GM18870 (cell line): ENCODE data around the gene PCP4L1.
"Not testable (repeated sequence)": the region's sequence is repeated elsewhere in the genome, so short reads cannot be mapped to it uniquely, and the experiment has no call there.

Source experiments
- ATAC-seq: cut with Tn5 transposase; IDR thresholded peaks from one replicate; pipeline ENCODE4 v1.9.1; 2021; ENCODE audit warnings: moderate library complexity; ENCODE audit not compliant: unreplicated experiment

Gene PCP4L1

GRCh38 chr1:161313554-161314200 is 55.1 kb downstream of the PCP4L1 start:
- no peak for ATAC-seq

GRCh38 chr1:161314201-161314981 is 55.8 kb downstream of the PCP4L1 start, which contains the start of gene SDHC:
Gene SDHC, plus strand, starts transcription at chr1:161314381. Its CDS starts 25 bp downstream, at chr1:161314406.
- ATAC-seq: peak; percentile 83

GRCh38 chr1:161315841-161316674 is 57.5 kb downstream of the PCP4L1 start:
- ATAC-seq: not testable (repeated sequence)

- ATAC-seq: no peak
Measured at GRCh38 chr1:161324020-161324419, 65.5 kb downstream of the PCP4L1 start.

- no peak for ATAC-seq
Measured at GRCh38 chr1:161330346-161330745, 71.8 kb downstream of the PCP4L1 start.

- no peak for ATAC-seq
Measured at GRCh38 chr1:161333166-161333565, 74.6 kb downstream of the PCP4L1 start.
